ENCODE data around the gene CDK6.

DNA sequence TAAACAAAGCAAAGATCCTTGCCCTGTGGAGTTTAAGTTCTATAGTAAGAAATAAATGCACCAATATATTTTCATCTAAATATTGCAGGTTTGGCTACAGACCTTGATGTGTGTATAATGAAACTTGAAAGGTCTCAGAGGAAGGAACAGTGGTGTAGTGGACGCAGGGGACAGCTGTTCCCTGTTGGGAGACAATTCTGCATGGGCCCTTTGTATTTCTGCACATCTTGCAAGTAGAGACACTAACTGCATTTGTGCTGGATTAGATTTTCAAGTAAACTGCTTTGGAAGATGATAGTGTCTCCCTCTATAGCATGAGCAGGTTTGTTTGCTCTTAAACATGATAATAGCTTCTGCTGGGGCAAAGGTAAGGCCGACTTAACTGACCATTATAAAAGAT lies 188.7 kb downstream of the CDK6 start:
- no peak for TF ChIP-seq POLR2AphosphoS5 (IDR thresholded peaks at IDR 0.05)
- TF ChIP-seq, protein P1, sequence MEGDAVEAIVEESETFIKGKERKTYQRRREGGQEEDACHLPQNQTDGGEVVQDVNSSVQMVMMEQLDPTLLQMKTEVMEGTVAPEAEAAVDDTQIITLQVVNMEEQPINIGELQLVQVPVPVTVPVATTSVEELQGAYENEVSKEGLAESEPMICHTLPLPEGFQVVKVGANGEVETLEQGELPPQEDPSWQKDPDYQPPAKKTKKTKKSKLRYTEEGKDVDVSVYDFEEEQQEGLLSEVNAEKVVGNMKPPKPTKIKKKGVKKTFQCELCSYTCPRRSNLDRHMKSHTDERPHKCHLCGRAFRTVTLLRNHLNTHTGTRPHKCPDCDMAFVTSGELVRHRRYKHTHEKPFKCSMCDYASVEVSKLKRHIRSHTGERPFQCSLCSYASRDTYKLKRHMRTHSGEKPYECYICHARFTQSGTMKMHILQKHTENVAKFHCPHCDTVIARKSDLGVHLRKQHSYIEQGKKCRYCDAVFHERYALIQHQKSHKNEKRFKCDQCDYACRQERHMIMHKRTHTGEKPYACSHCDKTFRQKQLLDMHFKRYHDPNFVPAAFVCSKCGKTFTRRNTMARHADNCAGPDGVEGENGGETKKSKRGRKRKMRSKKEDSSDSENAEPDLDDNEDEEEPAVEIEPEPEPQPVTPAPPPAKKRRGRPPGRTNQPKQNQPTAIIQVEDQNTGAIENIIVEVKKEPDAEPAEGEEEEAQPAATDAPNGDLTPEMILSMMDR (IDR thresholded peaks at IDR 0.05): no peak

Measured in prostate gland (tissue), 2 donors.